HG03025 (cell line): ENCODE data around the gene DTL.
A peak's percentile ranks its signal among the peaks of the same experiment; 100 is the strongest.

Source experiments
- ATAC-seq: cut with Tn5 transposase; IDR thresholded peaks from one replicate; pipeline ENCODE4 v1.9.1; 2021; ENCODE audit warnings: mild to moderate bottlenecking, moderate library complexity; ENCODE audit not compliant: unreplicated experiment, low FRiP score

DTL gene

GRCh38 chr1:212035835-212036605, 472 bp downstream of the DTL start:
- peak; percentile 4 for ATAC-seq

GRCh38 chr1:212037900-212038299, 2.4 kb downstream of the DTL start:
- no peak for ATAC-seq

- no peak for ATAC-seq
These were observed 4.1 kb downstream of the DTL start for GRCh38 chr1:212039622-212040021.

- ATAC-seq, result no peak
These were observed 5.3 kb downstream of the DTL start for GRCh38 chr1:212040629-212041412.

- ATAC-seq, result no peak
These were observed 6.9 kb downstream of the DTL start for GRCh38 chr1:212042436-212042835.

GRCh38 chr1:212044851-212045250, 9.3 kb downstream of the DTL start:
- no peak for ATAC-seq

- ATAC-seq, result no peak
These were observed 10.4 kb downstream of the DTL start for GRCh38 chr1:212045981-212046380.

- ATAC-seq, result no peak
These were observed 18.4 kb downstream of the DTL start for GRCh38 chr1:212053993-212054392.

GRCh38 chr1:212055333-212055732, 19.8 kb downstream of the DTL start:
- ATAC-seq, result no peak

- no peak for ATAC-seq
These were observed 25.3 kb downstream of the DTL start for GRCh38 chr1:212060632-212061472.

- no peak for ATAC-seq
These were observed 27.4 kb downstream of the DTL start for GRCh38 chr1:212062832-212063438.

GRCh38 chr1:212067787-212068186, 32.2 kb downstream of the DTL start:
- ATAC-seq, result no peak

GRCh38 chr1:212070720-212071302, 35.3 kb downstream of the DTL start:
- no peak for ATAC-seq

GRCh38 chr1:212072047-212072446, 36.5 kb downstream of the DTL start:
- no peak for ATAC-seq

GRCh38 chr1:212073490-212073889, 37.9 kb downstream of the DTL start:
- ATAC-seq, result no peak

GRCh38 chr1:212074313-212074712, 38.8 kb downstream of the DTL start:
- ATAC-seq, result no peak

- no peak for ATAC-seq
These were observed 39.3 kb downstream of the DTL start for GRCh38 chr1:212074856-212075255.

- ATAC-seq, result no peak
These were observed 41.5 kb downstream of the DTL start for GRCh38 chr1:212077028-212077427.

- no peak for ATAC-seq
These were observed 43.3 kb downstream of the DTL start for GRCh38 chr1:212078826-212079225.

- ATAC-seq, result no peak
These were observed 47.3 kb downstream of the DTL start for GRCh38 chr1:212082765-212083406.
